H1 (cell line): Measurements from ENCODE around the gene HENMT1. TPM values are rescaled to one million over a fixed set of nuclear protein-coding genes. Genes with fewer than 3 reads are reported as not detected.

Source experiments
- CTCF ChIA-PET: fragments of 300-600 bp; sonication (Branson Sonifier 250); formaldehyde crosslinking; loops from one replicate; lab custom pipeline; 2021; ENCODE audit not compliant: partially characterized antibody; lab: Charles Lee
- POLR2A ChIA-PET: fragments of 300-600 bp; sonication (Branson Sonifier 250); formaldehyde crosslinking; loops from one replicate; lab custom pipeline; 2021; ENCODE audit warnings: inconsistent platforms; ENCODE audit not compliant: partially characterized antibody; lab: Charles Lee
- DNase-seq, 2 experiments: peaks; one replicate each; pipeline versions ENCODE4 v3.0.0 to v3.0.0-alpha.2; 2010 to 2022; ENCODE audit warnings: low spot score in 2 of 2, low read depth in 1 of 2, mixed read lengths in 1 of 2
- FAIRE-seq: peaks from 2 replicates; lab custom pipeline; 2011; peaks lifted over from hg19 to GRCh38; lab: Jason Lieb, UNC
- H2AFZ ChIP-seq: 2 replicates; pipeline ENCODE4 v1.8.1; 2012; ENCODE audit warnings: low read length, inconsistent platforms
- H2AK5ac ChIP-seq: 2 replicates; pipeline ENCODE4 v1.6.1; 2013; ENCODE audit warnings: low read depth, low read length
- H2BK120ac ChIP-seq: replicated peaks from 2 replicates; pipeline ENCODE3; 2013; ENCODE audit warnings: low read depth, low read length, inconsistent platforms
- H2BK12ac ChIP-seq: 2 replicates; pipeline ENCODE4 v1.6.1; 2013; ENCODE audit warnings: low read depth, low read length
- H2BK15ac ChIP-seq: 2 replicates; pipeline ENCODE4 v1.6.1; 2013; ENCODE audit warnings: low read length
- H2BK20ac ChIP-seq: 2 replicates; pipeline ENCODE4 v1.6.1; 2013; ENCODE audit warnings: low read length
- H2BK5ac ChIP-seq: 2 replicates; pipeline ENCODE4 v1.6.1; 2013; ENCODE audit warnings: low read depth, low read length
- H3K14ac ChIP-seq: 2 replicates; pipeline ENCODE4 v1.6.1; 2013; ENCODE audit warnings: inconsistent platforms; ENCODE audit not compliant: insufficient read length
- H3K18ac ChIP-seq: 2 replicates; pipeline ENCODE4 v1.6.1; 2013; ENCODE audit warnings: low read length; ENCODE audit errors: extremely low read depth
- H3K23ac ChIP-seq: 2 replicates; pipeline ENCODE4 v1.6.1; 2013; ENCODE audit warnings: inconsistent platforms; ENCODE audit not compliant: insufficient read length
- H3K23me2 ChIP-seq: 2 replicates; pipeline ENCODE4 v1.6.1; 2013; ENCODE audit warnings: low read depth, low read length
- H3K27ac ChIP-seq: 2 replicates; pipeline ENCODE4 v1.6.1; 2011; ENCODE audit warnings: low read depth, low read length, inconsistent platforms
- H3K27me3 ChIP-seq, 4 experiments: replicated peaks in 1 of 4; 1 replicate in 1 of 4; 2 replicates in 3 of 4; pipeline versions ENCODE4 v1.6.1 to v1.8.1; 2011 to 2013; ENCODE audit warnings: low read length in 3 of 4, mild to moderate bottlenecking in 3 of 4, inconsistent platforms in 2 of 4, mixed read lengths in 2 of 4, moderate library complexity in 1 of 4; ENCODE audit not compliant: control insufficient read depth in 3 of 4, insufficient read depth in 3 of 4; ENCODE audit errors: extremely low read depth in 1 of 4
- H3K36me3 ChIP-seq, 4 experiments: 2 replicates each; pipeline versions ENCODE4 v1.6.1 to v1.8.1; 2011 to 2013; ENCODE audit warnings: mild to moderate bottlenecking in 4 of 4, low read length in 3 of 4, moderate library complexity in 2 of 4, control low read depth in 1 of 4, inconsistent platforms in 1 of 4; ENCODE audit not compliant: insufficient read depth in 4 of 4, control insufficient read depth in 2 of 4
- H3K4ac ChIP-seq: replicated peaks from 2 replicates; pipeline ENCODE3; 2013; ENCODE audit warnings: low read length, low read depth, mixed read lengths, inconsistent platforms; ENCODE audit not compliant: insufficient read length
- H3K4me1 ChIP-seq, 4 experiments: replicated peaks in 1 of 4; 1 replicate in 1 of 4; 2 replicates in 3 of 4; pipeline versions ENCODE4 v1.6.1 to v1.8.1; 2011 to 2013; ENCODE audit warnings: low read length in 3 of 4, inconsistent platforms in 2 of 4, mixed read lengths in 1 of 4; ENCODE audit not compliant: insufficient read depth in 4 of 4, control insufficient read depth in 3 of 4
- H3K4me2 ChIP-seq, 2 experiments: 2 replicates each; pipeline versions ENCODE4 v1.6.1 to v1.8.1; 2011 to 2013; ENCODE audit warnings: low read depth in 2 of 2, low read length in 2 of 2, control low read depth in 1 of 2, inconsistent platforms in 1 of 2, mild to moderate bottlenecking in 1 of 2; ENCODE audit not compliant: insufficient read depth in 1 of 2
- H3K4me3 ChIP-seq, 4 experiments: fragments of 200-600, 300-600 bp in 1 of 4; sonication (generic), shearing (Covaris generic), sonication (Bioruptor Twin) in 1 of 4; 2 replicates each; pipeline versions ENCODE4 v1.5.1 to v1.8.1; 2011 to 2016; ENCODE audit warnings: low read length in 4 of 4, low read depth in 3 of 4, control low read depth in 2 of 4, inconsistent platforms in 2 of 4, mild to moderate bottlenecking in 2 of 4, mixed read lengths in 1 of 4, moderate library complexity in 1 of 4; ENCODE audit not compliant: insufficient read depth in 2 of 4; ENCODE audit errors: extremely low read depth in 1 of 4
- H3K56ac ChIP-seq: replicated peaks from 2 replicates; pipeline ENCODE3; 2013; ENCODE audit warnings: low read depth, mild to moderate bottlenecking, mixed read lengths, low read length, inconsistent platforms; ENCODE audit not compliant: insufficient read length
- H3K79me1 ChIP-seq: 2 replicates; pipeline ENCODE4 v1.6.1; 2013; ENCODE audit warnings: low read depth, low read length, control low read depth
- H3K79me2 ChIP-seq, 2 experiments: 2 replicates each; pipeline versions ENCODE4 v1.6.1 to v1.8.1; 2012 to 2013; ENCODE audit warnings: low read length in 2 of 2, mild to moderate bottlenecking in 2 of 2, inconsistent platforms in 1 of 2; ENCODE audit not compliant: insufficient read depth in 2 of 2, control insufficient read depth in 1 of 2
- H3K9ac ChIP-seq, 4 experiments: replicated peaks in 1 of 4; 1 replicate in 1 of 4; 2 replicates in 3 of 4; pipeline versions ENCODE4 v1.6.1 to v1.8.1; 2011 to 2013; ENCODE audit warnings: low read depth in 3 of 4, low read length in 3 of 4, control low read depth in 2 of 4, mild to moderate bottlenecking in 2 of 4, moderate library complexity in 2 of 4, inconsistent platforms in 1 of 4; ENCODE audit errors: extremely low read depth in 1 of 4
- H3K9me3 ChIP-seq, 2 experiments: 2 replicates each; pipeline versions ENCODE4 v1.6.1 to v1.8.1; 2012 to 2013; ENCODE audit warnings: mild to moderate bottlenecking in 2 of 2, moderate library complexity in 2 of 2, control low read depth in 1 of 2, inconsistent platforms in 1 of 2, low read depth in 1 of 2, low read length in 1 of 2, mixed read lengths in 1 of 2; ENCODE audit not compliant: insufficient read depth in 2 of 2
- H4K20me1 ChIP-seq, 2 experiments: replicated peaks in 1 of 2; 2 replicates each; pipeline versions ENCODE3 to v1.8.1; 2011 to 2013; ENCODE audit warnings: inconsistent platforms in 2 of 2, low read length in 2 of 2, mild to moderate bottlenecking in 1 of 2; ENCODE audit not compliant: insufficient read depth in 2 of 2, control insufficient read depth in 1 of 2
- H4K5ac ChIP-seq: 2 replicates; pipeline ENCODE4 v1.6.1; 2013; ENCODE audit warnings: low read length, low read depth, mixed read lengths, inconsistent platforms; ENCODE audit not compliant: insufficient read length
- H4K8ac ChIP-seq: 2 replicates; pipeline ENCODE4 v1.8.0; 2013; ENCODE audit warnings: mild to moderate bottlenecking, moderate library complexity, low read length, inconsistent platforms; ENCODE audit not compliant: insufficient read depth; ENCODE audit errors: extremely low read depth
- H4K91ac ChIP-seq: replicated peaks from 2 replicates; pipeline ENCODE3; 2013; ENCODE audit warnings: low read length, mixed read lengths, inconsistent platforms; ENCODE audit not compliant: insufficient read length
- ASH2L ChIP-seq: fragments of 200-600, 300-600 bp; sonication (generic); IDR thresholded peaks from one replicate; pipeline ENCODE4 v1.7.1; 2017; ENCODE audit warnings: low read length
- EGR1 ChIP-seq: IDR thresholded peaks from 2 replicates; pipeline ENCODE4 v1.6.1; 2011; ENCODE audit warnings: low read depth, low read length, borderline replicate concordance
- GABPA ChIP-seq: IDR thresholded peaks from 2 replicates; pipeline ENCODE4 v1.6.1; 2011; ENCODE audit warnings: mild to moderate bottlenecking, low read length, moderate library complexity, borderline replicate concordance; ENCODE audit not compliant: insufficient read depth
- HDAC2 ChIP-seq, 2 experiments: fragments of 300-600 bp in 1 of 2; sonication (generic) in 1 of 2; IDR thresholded peaks; 2 replicates each; pipeline ENCODE4 v1.6.1; 2011 to 2012; ENCODE audit warnings: low read depth in 2 of 2, low read length in 2 of 2, mild to moderate bottlenecking in 2 of 2, moderate library complexity in 2 of 2, borderline replicate concordance in 1 of 2, inconsistent platforms in 1 of 2
- NRF1 ChIP-seq: IDR thresholded peaks from 2 replicates; pipeline ENCODE4 v1.6.1; 2011; ENCODE audit warnings: mild to moderate bottlenecking, low read depth, low read length, improper control_type of control experiment
- SAP30 ChIP-seq: fragments of 300-600 bp; sonication (generic); IDR thresholded peaks from 2 replicates; pipeline ENCODE4 v1.7.1; 2012; ENCODE audit warnings: low read length, moderate library complexity, mild to moderate bottlenecking, inconsistent platforms; ENCODE audit not compliant: insufficient read depth, insufficient replicate concordance
- SIX5 ChIP-seq: IDR thresholded peaks from 2 replicates; pipeline ENCODE4 v1.6.1; 2011; ENCODE audit warnings: mild to moderate bottlenecking, low read depth, low read length
- SP4 ChIP-seq: IDR thresholded peaks from 2 replicates; pipeline ENCODE4 v1.6.1; 2012; ENCODE audit warnings: low read length, inconsistent platforms
- TBP ChIP-seq: IDR thresholded peaks from 2 replicates; pipeline ENCODE4 v1.6.1; 2011; ENCODE audit warnings: low read depth, low read length, improper control_type of control experiment
- TCF12 ChIP-seq: IDR thresholded peaks from 2 replicates; pipeline ENCODE4 v1.6.1; 2011; ENCODE audit warnings: low read depth, mild to moderate bottlenecking, low read length
- ZNF274 ChIP-seq: IDR thresholded peaks from 2 replicates; pipeline ENCODE4 v1.7.0; 2012; ENCODE audit warnings: low read length, borderline replicate concordance; ENCODE audit errors: extremely low read depth
- WGBS, 2 experiments: shearing (Covaris generic) in 1 of 2; methylation state at CpG; one replicate each; pipeline versions ENCODE4 v1.1.6 to v1.1.7; 2013 to 2015; ENCODE audit warnings: low lambda C conversion rate in 2 of 2, mixed read lengths in 2 of 2, inconsistent platforms in 1 of 2, low coverage in 1 of 2, missing lambda C conversion rate in 1 of 2; ENCODE audit not compliant: insufficient replicate concordance in 2 of 2, insufficient coverage in 1 of 2, insufficient read length in 1 of 2; ENCODE audit errors: extremely low coverage in 1 of 2, missing lambda C conversion rate in 1 of 2; 5-methylcytosine and 5-hydroxymethylcytosine counted together
- polyA plus RNA-seq, 7 experiments: library from polyadenylated mRNA; depleted of rRNA in 3 of 7; stranded (reverse) in 5 of 7; unstranded in 2 of 7; fragments of >200 nt in 5 of 7; fragments of 200-250 nt in 2 of 7; gene quantifications; 1 replicate in 5 of 7; 2 replicates in 1 of 7; 4 replicates in 1 of 7; pipeline versions ENCODE4 v1.2.1 to v1.2.3, GENCODE V29; 2011 to 2013; ENCODE audit warnings: missing spikeins in 2 of 7, mixed read lengths in 2 of 7
- total RNA-seq: library from RNA; stranded (reverse); fragmentation: NEBNext Ultra II Directional; extraction: Animal tissue kit (Norgen Biotek cat#: 25700); gene quantifications from 2 replicates; pipeline ENCODE4 v1.2.1, GENCODE V29; 2021

Gene HENMT1
- total and polyA plus RNA-seq, 2 of the 8 experiments (the other 6 are each of a cell fraction or from before 2014, with no cell fraction given): 2.9 to 5.6 TPM

DNA sequence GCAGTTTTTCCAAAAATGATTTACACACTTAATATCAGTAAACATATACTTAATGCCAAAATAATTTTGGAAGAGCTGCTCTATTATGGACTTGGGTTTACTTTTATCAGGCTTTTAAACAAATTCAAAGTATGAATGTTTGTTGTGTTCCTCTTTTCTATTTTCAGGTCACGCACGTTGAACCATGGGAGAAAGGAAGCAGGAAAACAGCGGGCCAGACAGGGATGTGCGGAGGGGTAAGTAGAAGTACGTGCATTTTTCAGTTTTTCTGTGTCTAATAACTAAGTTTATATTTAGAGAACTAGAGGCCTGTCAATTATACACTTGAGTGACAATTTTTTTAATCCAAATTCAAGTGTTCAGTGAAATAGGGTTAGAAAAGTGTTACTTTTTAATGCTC lies 34.6 kb upstream of the HENMT1 start:
- no peak for DNase-seq
- peaks cover 0 to 2% (median 0%) of the 10 kb centered on the region in 4 experiments; a peak in 1 of 7 replicates for H3K4me1 ChIP-seq
- H4K91ac ChIP-seq: no peak overlapping the region
- ChIA-PET CTCF (no interaction called here), POLR2A (interaction anchor here (0.6 to 2.1 kb wide), 4 partner anchors 9 to 46 kb away, joined by 3 to 9 read pairs (median 4); no protein-coding TSS in a partner anchor)
- H3K23me2 ChIP-seq: peaks cover 4% of the 10 kb centered on the region; the same call in 1 of the 2 replicates
- H2AFZ ChIP-seq: no peak overlapping the region
- H3K27ac ChIP-seq: no peak overlapping the region
- no peaks in the 10 kb centered on the region; the same call in 1 of the 2 replicates for H3K79me1 ChIP-seq
- H2BK15ac ChIP-seq: no peak overlapping the region
- H3K27me3 ChIP-seq: no peaks in the 10 kb centered on the region
- H3K36me3 ChIP-seq: peaks cover 17 to 52% (median 45%) of the 10 kb centered on the region in 4 experiments
- peaks cover 4 to 6% of the 10 kb centered on the region in 2 experiments for H4K20me1 ChIP-seq
- no peak overlapping the region for H3K14ac ChIP-seq
- no peak for TF ChIP-seq TCF12
- no peak for TF ChIP-seq HDAC2 (IDR thresholded peaks at IDR 0.05; ENCODE audit: borderline replicate concordance in 1 of 2, low read depth in 2 of 2, low read length in 2 of 2)
- no peak for TF ChIP-seq TBP
- TF ChIP-seq ASH2L: no peak
- no peak for TF ChIP-seq GABPA
- TF ChIP-seq EGR1: no peak
- TF ChIP-seq SP4: no peak
- TF ChIP-seq SIX5: no peak
- no peak for TF ChIP-seq ZNF274
- no peak for TF ChIP-seq NRF1
- no peak for TF ChIP-seq SAP30
- no peak overlapping the region for H3K18ac ChIP-seq
- H3K9me3 ChIP-seq: no peaks in the 10 kb centered on the region
- H2BK5ac ChIP-seq: no peak overlapping the region
- no peak overlapping the region for H4K8ac ChIP-seq
- H3K9ac ChIP-seq: no peak overlapping the region
- H2BK12ac ChIP-seq: no peak overlapping the region
- no peak overlapping the region for H2BK120ac ChIP-seq
- H3K23ac ChIP-seq: no peak overlapping the region
- H3K4me2 ChIP-seq: no peak overlapping the region
- peak overlapping the region in 1 of 4 experiments; percentile 99; a peak in 1 of 8 replicates for H3K4me3 ChIP-seq
- no peak overlapping the region for H2AK5ac ChIP-seq
- H3K56ac ChIP-seq: no peak overlapping the region
- peaks cover 17 to 67% of the 10 kb centered on the region in 2 experiments for H3K79me2 ChIP-seq
- no peak overlapping the region for H3K4ac ChIP-seq
- no peak for FAIRE-seq
- no peak overlapping the region for H2BK20ac ChIP-seq
- 94% methylated on average over 5 of the region's 5 CpGs; no CpG with 5 or more reads in 1 of the 2 experiments for WGBS, 2 experiments
- H4K5ac ChIP-seq: no peak overlapping the region
